Measurements from ENCODE around the gene RNASE11.
"Not testable (repeated sequence)": the region's sequence is repeated elsewhere in the genome, so short reads cannot be mapped to it uniquely, and the experiment has no call there.

The RNASE11 gene

DNA sequence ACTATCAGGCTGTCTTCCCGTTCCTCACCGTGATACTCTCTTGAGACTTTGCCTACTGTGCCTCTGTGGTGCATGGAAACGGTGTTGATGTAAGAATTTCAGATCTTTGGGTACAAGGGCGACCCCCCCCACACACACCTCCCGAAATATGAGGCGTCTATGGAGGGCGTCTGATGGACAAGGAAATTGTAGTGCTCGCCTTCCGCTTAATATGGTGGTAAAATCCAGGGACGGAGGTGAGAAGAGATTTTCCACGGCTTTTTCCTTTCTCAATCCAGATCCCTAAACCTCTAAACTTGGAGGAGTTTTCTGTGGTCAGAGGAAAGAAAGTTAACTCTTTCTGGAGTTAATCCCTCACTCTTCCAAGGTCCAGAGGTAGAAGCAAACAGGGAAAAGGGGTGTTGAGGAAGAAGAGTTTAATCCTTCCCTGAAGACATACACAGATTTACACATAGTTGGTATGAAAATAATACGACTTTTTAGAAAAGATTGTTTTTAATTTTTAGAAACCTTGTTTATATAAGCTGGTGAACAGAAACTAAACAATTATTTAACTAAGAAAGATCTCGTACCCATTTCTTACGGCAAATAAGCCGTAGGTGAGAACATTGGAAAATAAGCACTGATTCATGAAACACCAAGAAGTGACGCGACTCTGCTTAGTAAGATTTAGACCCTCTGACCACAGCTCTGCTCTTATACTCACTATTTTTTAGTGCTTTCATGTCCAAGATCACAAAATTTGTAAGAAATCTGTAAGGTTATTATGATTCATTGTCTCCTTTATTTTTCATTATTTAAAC is 26.4 kb upstream of the RNASE11 start:
- DNase-seq (ENCODE audit: low read depth) = no peak

DNA sequence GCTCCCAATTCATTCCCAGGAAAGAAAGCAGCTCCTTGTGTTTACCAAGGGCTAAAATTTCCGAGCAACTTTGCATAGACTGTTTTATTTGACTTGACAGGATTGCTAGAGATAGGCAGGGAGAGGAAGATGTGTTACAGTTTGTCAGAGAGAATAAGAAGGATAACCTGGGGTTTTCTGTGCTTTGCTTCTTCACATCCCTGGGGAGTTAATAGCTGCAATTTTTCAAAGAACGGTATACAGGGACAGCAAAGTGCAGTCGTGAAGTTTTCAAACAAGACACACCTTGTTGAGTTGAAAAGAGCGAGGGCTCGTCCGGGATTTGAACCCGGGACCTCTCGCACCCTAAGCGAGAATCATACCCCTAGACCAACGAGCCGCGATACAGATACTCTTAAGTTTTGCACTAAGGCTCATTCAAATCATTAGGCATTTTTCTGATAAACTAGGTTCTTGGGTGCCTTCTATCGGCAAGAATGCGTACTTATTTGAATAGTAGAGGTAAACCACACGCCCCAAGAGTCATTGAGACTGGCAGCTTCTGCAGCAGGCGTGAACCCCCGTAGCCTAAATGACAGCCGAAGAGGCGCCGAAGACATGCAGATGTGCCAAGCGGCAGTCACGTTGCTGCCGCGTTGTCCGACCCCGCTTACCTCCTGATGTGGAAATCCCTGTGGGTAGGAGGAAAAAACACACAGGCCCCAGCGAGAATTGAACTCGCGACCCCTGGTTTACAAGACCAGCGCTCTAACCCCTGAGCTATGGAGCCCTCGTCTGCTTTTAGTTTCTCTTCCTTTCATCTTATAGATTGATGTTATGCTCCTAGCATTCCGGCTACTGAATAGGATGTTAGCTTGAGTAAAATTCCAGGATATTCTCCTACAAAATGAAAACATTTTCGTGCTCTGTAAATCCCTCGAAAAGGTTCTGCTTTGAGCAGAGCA is 25.6 kb upstream of the RNASE11 start:
- peak; percentile 61 for DNase-seq (ENCODE audit: low read depth)

DNA sequence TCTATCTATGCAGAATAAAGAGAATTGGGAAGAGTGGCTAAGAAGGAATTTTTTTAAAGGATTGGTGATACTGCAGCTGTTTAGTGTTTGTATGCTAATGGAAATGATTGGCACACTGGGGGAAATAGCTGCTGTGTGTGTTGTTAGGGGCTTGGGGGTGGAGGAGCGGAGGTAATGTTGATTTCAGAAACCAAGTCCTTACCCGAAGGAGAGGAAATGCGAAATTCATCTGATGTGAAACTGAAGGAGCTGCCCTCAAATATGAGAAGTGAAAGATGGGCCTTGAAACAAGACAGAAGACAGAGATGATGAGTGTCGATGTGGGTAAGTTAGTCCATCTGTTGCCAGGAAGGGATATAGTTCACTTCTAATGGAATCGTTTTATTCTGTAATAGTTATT is 24.6 kb upstream of the RNASE11 start:
- DNase-seq (ENCODE audit: low read depth) = no peak

DNA sequence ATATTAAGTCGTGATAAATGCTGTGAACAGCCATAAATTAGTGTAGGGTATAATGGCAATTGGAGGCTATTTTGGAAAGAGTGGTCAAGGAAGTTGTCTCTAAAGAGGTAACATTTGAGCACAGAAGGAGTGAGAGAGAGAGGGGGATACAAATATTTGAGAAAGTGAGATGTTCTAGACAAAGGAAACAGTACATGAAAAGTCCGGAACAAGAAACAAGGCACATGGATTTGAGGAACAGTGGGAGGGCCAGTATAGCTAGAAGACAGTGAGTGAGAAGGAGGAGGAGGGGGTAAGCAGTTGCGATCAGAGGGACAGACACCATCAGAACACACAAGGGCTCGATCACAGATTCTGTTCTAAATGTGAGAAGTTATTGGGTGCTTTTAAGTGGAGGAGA is 23.5 kb upstream of the RNASE11 start:
- no peak for DNase-seq (ENCODE audit: low read depth)

DNA sequence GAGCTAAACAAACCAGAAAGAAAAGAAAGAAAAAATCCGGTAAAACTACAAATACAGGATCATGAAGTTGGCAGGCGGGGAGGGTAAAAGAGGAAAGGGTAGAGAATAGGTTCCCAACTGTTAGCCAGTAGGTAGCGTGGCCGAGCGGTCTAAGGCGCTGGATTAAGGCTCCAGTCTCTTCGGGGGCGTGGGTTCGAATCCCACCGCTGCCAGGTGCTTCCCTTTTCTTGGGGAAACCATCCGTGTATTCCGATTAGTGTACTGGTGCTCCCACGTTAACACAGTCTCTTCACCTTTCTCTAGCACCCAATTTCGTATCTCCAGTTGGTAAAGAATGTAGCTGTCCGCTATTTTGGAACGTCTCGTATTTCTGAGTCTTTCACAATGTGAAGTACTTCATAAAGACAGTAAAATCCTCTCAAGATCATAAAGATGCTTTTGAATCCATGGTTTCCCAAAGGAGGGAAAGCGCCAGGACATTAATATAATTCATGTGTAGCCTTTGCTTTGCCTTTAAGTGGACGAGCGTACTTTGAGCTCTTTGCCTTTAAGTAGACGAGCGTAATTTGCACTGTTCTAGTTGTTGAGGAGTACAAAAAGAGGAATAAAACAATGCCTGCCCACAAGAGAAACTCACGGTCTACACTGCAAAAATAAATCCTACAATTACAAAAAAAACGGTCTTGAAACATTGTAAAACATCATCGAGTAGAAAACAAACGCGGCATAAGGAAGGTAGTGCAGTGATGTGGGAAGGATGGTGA is 22.4 kb upstream of the RNASE11 start:
- DNase-seq (ENCODE audit: low read depth) = peak; percentile 42

DNA sequence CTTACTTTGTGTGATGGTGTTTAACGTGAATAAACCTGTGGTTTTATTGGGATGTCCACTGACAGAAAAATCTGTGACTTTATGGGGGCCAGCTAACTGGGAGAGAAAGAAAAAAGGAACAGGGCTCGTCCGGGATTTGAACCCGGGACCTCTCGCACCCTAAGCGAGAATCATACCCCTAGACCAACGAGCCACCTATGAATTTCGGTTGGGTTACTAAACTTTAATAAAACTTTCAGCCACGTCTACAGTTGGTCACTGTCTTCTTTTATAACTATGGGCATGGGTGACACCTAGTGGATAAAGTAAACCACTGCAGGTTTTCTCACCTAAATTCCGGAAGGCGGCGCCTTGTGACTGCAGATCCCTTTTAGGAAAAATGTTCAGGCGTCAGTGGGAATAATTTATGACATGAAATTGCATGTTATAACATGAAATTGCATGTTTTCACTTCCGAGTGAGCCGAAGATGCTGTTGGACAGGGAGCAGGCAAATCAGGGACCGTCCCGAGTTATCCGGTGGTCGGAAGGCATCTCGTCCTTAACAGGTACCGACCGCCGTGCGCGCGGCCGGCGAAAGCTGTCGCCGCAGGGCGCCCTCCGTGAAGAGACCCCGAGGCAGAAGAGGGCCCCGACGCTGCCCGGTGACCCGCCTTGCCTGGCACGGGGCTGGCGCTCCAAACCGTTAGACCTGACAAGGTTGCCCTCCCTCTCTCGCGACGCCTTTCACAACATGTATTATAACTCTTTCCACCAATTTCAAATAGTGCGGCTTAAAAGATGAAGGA is 21.6 kb upstream of the RNASE11 start:
- DNase-seq (ENCODE audit: low read depth) = no peak

DNA sequence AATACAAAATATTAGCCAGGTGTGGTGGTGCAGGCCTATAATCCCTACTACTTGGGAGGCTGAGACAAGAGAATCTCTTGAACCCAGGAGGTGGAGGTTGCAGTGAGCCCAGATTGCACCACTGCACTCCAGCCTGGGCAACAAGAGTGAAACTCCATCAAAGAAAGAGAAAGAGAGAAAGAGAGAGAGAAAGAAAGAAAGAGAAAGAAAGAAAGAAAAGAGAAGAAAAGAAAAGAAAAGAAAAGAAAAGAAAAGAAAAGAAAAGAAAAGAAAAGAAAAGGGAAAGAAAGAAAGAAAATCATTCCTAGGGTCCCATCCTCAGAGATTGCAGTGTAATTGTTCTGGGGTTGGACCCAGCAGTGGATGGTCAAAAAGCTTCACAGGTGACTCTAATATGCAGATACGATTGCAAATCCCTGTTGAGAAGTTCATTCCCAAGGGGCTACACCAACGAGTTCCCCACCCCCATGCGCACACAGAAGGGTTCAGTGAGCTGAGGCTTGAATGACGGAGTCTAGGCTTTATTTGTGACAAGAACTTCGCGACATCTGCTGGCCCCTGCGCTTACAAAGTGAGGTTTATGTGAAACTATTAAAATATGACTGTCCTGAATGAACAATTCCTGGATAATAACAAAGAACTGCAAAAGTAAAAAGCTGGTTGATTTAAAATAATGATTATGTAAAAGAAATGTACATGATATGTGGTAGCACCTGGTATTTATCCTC is 20.7 kb upstream of the RNASE11 start:
- no peak for DNase-seq (ENCODE audit: low read depth)

DNA sequence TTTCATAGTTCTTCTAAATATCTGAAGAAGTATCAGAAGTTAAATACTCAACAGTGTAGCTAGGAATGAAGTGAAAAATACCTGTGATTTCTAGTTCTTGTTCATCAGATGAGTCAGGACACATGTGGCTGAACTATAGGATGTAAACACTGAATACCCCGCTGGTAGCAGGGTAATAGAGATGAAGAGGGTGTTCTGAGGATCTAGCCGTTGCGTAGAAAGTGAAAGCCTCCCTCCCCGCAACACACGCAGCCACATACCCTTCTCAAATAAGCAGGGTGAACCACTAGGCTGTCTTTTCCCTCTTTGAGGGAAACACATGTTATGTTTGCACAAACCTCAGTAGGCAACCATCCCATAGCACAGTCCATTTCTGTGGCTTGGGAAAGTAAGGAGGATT is 19.8 kb upstream of the RNASE11 start:
- no peak for DNase-seq (ENCODE audit: low read depth)

DNA sequence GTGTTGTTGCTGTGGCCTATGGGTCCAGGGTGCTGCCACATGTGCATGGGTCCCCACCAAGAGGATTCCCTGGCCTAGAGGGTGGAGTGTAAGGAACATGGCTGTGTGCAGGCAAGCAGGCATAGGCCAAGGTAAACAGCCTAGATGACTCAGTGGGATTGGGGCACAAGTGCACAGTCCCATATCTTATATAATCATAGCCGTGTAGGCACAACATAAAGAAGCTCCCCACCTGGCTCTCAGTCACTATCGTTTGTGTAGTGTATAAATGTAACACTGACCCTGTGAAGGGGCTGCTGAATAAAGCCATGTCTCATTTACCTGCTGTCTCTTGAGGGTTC is 19.1 kb upstream of the RNASE11 start:
- DNase-seq (ENCODE audit: low read depth) = no peak

DNA sequence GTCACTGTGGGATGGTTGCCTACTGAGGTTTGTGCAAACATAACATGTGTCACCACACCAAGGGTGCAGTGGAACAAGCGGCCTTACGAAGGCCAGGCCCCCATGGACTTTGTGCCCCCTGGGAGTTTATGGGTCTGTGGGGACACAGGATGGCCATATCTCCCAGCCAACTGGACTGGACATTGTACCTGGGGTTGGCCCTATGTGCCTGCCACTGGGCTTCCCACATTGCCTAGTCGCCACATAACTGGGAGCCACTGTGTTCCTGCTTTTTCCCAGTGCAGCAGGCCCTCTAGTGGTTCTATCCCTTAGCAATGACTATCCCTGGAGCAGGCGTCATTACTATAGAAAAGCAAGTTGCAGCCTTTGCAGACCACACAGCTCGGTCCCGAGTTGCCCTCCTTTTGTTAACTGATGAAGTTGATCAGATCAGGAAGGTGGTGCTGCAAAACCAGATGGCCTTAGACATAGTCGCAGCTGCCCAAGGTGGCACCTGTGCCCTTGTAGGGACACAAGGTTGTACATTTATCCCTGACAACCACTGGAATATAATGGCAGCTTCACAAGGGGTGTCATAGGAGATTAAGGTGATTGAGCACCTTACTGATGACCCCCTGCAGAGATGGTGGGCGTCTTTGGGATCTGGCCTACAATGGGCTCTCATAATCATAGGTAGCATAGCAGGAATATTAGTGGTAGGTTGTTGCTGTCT is 18.5 kb upstream of the RNASE11 start:
- no peak for DNase-seq (ENCODE audit: low read depth)

DNA sequence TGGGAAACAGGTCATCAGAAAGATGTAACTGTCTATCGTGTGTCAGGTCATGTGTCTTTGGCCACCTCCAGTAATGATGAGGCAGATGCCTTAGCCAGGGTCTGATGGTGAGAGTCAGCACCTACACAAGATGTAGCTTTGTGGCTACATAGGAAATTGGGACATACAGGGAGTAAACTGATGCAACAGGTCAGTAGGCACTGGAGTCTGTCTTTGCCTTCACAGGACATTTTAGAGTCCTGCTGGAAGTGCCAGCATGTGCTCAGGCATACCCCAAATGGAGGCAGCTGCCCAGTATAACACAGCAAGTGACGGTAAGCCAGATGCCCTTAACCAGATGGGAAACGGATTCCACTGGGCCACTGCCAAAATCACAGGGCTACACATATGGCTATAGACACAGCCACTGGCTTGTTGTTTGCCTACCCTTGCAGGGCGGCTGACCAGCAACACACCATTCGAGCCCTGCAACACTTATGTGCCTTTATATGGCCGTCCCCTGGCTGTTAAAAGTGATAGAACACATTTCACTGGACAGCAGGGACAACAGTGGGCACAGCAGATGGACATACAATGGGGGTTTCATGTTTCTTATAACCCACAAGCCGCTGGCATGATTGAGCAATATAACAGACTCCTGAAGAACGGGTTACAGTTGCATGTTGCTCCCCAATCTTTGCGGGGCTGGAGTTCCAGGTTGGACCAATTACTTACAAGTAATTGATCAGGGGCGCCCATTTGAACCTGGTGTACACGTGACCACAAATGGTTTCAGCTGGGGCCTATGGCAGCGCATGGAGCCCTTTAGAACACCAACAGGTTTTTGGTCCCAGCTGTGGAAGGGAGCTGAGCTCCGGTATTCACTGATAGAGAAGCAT is 16.3 kb upstream of the RNASE11 start:
- DNase-seq (ENCODE audit: low read depth) = no peak

DNA sequence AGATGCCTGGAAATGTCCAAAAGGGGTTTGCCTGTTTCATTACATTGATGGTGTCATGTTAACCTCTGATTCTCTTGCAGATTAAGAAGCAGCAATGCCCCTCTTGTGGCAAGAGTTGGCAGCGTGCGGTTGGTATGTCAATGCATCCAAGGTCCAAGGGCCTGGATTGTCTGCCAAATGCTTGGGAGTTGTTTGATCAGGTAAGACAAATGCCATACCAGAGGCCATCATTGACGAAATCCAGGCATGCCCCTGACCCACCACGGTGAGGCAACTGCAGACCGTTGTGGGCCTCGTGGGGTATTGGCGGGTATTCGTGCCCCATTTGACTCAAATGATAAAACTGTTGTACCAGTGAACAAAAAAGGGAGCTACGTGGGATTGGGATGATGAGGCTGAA is 14.8 kb upstream of the RNASE11 start:
- DNase-seq (ENCODE audit: low read depth) = no peak

DNA sequence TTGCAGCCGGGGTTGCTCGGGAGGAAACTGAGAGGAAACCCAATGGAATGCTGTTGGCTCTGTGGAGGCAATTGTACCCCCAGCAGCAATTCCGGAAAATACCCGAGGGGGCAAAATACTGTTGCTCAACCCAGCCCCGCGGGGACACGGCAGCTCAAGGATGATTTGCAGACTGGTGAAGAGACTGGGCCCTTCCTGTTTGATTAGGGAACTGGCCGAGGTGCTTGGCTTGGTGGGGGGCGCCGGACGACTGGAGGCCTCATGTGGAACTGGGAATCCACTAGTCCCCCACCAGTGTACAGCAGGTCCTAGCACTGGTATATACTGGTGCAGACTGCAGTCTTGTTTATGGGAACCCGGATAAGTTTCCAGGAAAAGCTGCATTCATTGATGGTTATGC is 13.7 kb upstream of the RNASE11 start:
- no peak for DNase-seq (ENCODE audit: low read depth)

DNA sequence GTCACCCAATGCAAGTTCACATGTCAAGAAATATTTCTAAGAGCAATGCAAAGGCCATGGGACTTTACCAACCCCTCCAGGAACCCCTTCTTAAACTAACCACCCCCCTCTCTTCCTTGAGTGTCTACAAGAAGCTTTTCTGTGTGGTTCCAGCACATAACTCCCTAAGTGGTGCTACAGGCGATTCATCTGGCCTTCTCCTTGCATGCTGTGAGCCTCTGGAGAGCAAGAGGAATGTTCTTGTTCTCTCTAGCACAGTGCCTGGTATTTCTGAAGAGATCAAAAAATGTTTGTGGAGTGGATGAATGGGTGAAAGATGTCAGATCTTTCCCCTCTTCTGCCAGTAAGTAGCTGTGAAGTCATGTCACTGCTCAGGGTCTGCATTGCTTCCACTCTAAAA is 9.3 kb upstream of the RNASE11 start:
- DNase-seq (ENCODE audit: low read depth) = no peak

DNA sequence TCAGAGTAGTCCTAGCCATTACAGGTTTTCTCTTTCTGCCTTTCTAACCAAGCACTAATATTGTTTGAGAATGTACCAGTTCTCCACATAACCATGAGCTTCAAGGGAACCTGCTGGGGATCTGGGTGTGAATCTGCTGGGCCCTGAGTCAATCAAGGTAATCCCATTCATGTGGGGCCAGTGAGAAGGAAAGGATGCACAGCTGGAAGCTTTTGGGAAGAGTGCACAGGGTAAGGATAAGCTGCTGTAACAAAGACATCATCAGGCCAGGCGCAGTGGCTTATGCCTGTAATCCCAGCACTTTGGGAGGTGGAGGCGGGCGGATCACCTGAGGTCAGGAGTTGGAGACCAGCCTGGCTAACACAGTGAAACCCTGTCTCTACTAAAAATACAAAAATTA is 7.9 kb upstream of the RNASE11 start:
- not testable (repeated sequence) for DNase-seq (ENCODE audit: low read depth)

DNA sequence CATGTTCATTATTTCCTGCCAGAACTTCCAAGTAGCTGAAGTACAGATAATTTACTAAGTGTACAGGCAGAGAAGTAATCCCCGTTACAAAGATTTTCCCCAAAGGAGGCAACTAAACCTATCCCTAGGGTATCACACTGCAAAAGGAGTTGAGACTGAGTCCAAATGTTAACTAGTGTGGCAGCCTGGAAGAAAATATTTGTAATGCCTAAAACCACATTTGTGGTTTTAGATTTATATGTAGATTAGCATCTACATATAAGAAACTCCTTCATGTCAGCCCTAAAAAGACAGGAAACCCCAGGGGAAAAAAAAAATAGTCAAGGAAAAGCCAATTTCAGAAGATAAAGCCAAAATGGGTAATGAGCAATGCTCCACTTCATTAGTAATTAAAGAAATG is 4.8 kb upstream of the RNASE11 start:
- DNase-seq (ENCODE audit: low read depth) = no peak

DNA sequence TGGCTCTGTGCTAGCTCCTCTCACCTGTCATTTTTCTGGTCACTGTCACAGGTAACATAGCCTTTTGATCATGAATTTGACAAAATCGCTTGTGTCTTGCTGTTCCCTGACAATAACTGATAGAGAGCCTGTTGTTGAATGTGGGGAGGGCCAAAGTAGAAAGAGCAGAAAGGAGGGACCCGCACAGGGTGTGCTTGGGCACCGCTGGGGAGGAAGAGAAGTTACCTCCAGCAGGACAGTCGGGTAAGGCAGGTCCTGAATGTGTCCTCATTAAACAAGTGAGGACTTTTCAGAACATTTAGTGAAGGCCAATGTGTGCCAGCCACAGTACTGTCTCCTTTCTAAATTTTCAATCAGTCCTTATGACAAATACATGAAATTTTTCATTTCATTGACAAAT is 3.4 kb upstream of the RNASE11 start, which contains the start of gene RNASE12:
Gene RNASE12, minus strand, starts transcription at position 142 of the 400 bp plus-strand sequence. CDS start 653 bp downstream, outside the sequence.
- no peak for DNase-seq (ENCODE audit: low read depth)

DNA sequence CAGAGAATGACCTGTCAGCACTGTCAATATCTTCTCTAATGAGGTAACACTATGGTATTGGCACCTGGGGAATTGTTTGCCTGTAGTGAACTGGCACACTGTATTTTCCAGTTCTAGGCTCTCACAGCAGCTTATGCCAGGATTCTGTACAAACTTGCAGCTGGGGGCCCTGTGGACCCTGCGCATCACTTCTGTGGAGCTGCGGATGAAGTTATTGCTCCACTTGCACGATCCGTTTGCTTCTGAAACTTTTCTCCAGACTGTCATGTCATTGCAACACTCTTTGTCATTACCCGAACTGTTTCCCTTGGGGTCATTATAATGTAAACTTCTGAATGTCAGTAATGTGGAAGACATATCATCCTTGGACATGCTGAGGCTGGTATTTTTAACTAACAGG is 3.9 kb downstream of the RNASE11 start:
- no peak for DNase-seq (ENCODE audit: low read depth)

DNA sequence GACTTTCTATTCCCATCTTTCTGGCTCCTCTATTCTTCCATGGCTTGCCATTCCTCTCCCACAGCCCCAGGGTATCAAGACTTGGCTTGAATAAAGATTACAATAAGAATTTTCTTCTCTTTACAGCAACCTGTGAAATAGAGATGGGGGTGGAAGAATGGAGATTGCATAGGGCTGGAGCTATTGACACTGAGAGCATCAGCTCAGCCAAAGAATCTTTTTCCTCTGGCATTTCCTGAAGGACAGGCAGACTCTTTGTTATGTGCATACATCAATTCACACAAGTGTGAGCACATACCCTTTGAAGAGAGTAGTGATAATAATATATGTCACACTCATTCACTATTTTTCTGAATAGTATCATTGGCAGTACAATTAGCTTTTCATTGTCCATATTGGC is 4.7 kb downstream of the RNASE11 start:
- DNase-seq (ENCODE audit: low read depth) = no peak

All from stimulated activated CD8-positive, alpha-beta memory T cell treated with anti-CD3 and anti-CD28 coated beads, Interleukin-15, amount 100 ng/mL, for 1 hour (primary cell).